H9 (cell line): ENCODE results near the gene QSOX2. TPM values are rescaled to one million over a fixed set of nuclear protein-coding genes. Genes with fewer than 3 reads are reported as not detected.

Experiments used
- DNase-seq: peaks from one replicate; pipeline ENCODE4 v3.0.0-alpha.2; 2017
- H2AFZ ChIP-seq: one replicate; pipeline ENCODE4 v1.6.1; 2013; ENCODE audit warnings: mild to moderate bottlenecking, low read length, control low read depth, moderate library complexity
- H2AK5ac ChIP-seq: 2 replicates; pipeline ENCODE4 v1.6.1; 2013; ENCODE audit warnings: low read length, control low read depth, mixed read lengths; ENCODE audit not compliant: insufficient read length
- H2BK120ac ChIP-seq: one replicate; pipeline ENCODE4 v1.6.1; 2013; ENCODE audit warnings: low read depth, mild to moderate bottlenecking, low read length, control low read depth, inconsistent platforms; ENCODE audit not compliant: poor library complexity, severe bottlenecking
- H2BK12ac ChIP-seq: 2 replicates; pipeline ENCODE4 v1.6.1; 2013; ENCODE audit warnings: low read length, control low read depth, mixed read lengths, low read depth; ENCODE audit not compliant: insufficient read length
- H2BK15ac ChIP-seq: 2 replicates; pipeline ENCODE4 v1.6.1; 2013; ENCODE audit warnings: low read depth, low read length, control low read depth
- H2BK20ac ChIP-seq: one replicate; pipeline ENCODE4 v1.6.1; 2013; ENCODE audit warnings: low read depth, mild to moderate bottlenecking, low read length, control low read depth, inconsistent platforms; ENCODE audit not compliant: poor library complexity, severe bottlenecking
- H2BK5ac ChIP-seq: 2 replicates; pipeline ENCODE4 v1.6.1; 2013; ENCODE audit warnings: low read length, control low read depth, mixed read lengths; ENCODE audit not compliant: insufficient read length
- H3K14ac ChIP-seq: 2 replicates; pipeline ENCODE4 v1.6.1; 2013; ENCODE audit warnings: low read length, control low read depth; ENCODE audit not compliant: insufficient read depth
- H3K18ac ChIP-seq: 2 replicates; pipeline ENCODE4 v1.6.1; 2013; ENCODE audit warnings: low read depth, mild to moderate bottlenecking, mixed read lengths, low read length, control low read depth; ENCODE audit not compliant: insufficient read length
- H3K23ac ChIP-seq: 2 replicates; pipeline ENCODE4 v1.6.1; 2013; ENCODE audit warnings: low read length, control low read depth, mixed read lengths, low read depth; ENCODE audit not compliant: insufficient read length
- H3K23me2 ChIP-seq: 2 replicates; pipeline ENCODE4 v1.6.1; 2013; ENCODE audit warnings: low read depth, mild to moderate bottlenecking, mixed read lengths, low read length, control low read depth; ENCODE audit not compliant: insufficient read length, poor library complexity, severe bottlenecking
- H3K27ac ChIP-seq: 2 replicates; pipeline ENCODE4 v1.5.1; 2013; ENCODE audit warnings: low read length, control low read depth, mixed read lengths, low read depth; ENCODE audit not compliant: insufficient read length
- H3K27me3 ChIP-seq: 2 replicates; pipeline ENCODE4 v1.6.1; 2013; ENCODE audit warnings: low read length, control low read depth, inconsistent platforms; ENCODE audit not compliant: insufficient read depth
- H3K4ac ChIP-seq: 2 replicates; pipeline ENCODE4 v1.6.1; 2013; ENCODE audit warnings: low read depth, mild to moderate bottlenecking, control low read depth, inconsistent platforms, low read length, moderate library complexity
- H3K4me1 ChIP-seq: 2 replicates; pipeline ENCODE4 v1.6.1; 2013; ENCODE audit warnings: low read length, control low read depth, inconsistent platforms; ENCODE audit not compliant: insufficient read depth
- H3K4me2 ChIP-seq: 2 replicates; pipeline ENCODE4 v1.6.1; 2013; ENCODE audit warnings: low read length, control low read depth, mixed read lengths; ENCODE audit not compliant: insufficient read length, insufficient read depth
- H3K56ac ChIP-seq: 2 replicates; pipeline ENCODE4 v1.6.1; 2013; ENCODE audit warnings: low read depth, mild to moderate bottlenecking, mixed read lengths, low read length, control low read depth; ENCODE audit not compliant: insufficient read length
- H3K79me1 ChIP-seq: 2 replicates; pipeline ENCODE4 v1.6.1; 2013; ENCODE audit warnings: low read depth, mild to moderate bottlenecking, moderate library complexity, low read length, control low read depth, inconsistent platforms; ENCODE audit not compliant: insufficient read depth, poor library complexity, severe bottlenecking
- H3K79me2 ChIP-seq: 2 replicates; pipeline ENCODE4 v1.6.1; 2013; ENCODE audit warnings: low read length, control low read depth, inconsistent platforms; ENCODE audit not compliant: insufficient read depth
- H3K9ac ChIP-seq: 2 replicates; pipeline ENCODE4 v1.6.1; 2013; ENCODE audit warnings: low read length, control low read depth, mixed read lengths; ENCODE audit not compliant: insufficient read length; ENCODE audit errors: extremely low read depth
- H3K9me3 ChIP-seq: one replicate; pipeline ENCODE4 v1.6.1; 2013; ENCODE audit warnings: low read depth, low read length, inconsistent platforms; ENCODE audit not compliant: control insufficient read depth
- H3T11ph ChIP-seq: one replicate; pipeline ENCODE4 v1.6.1; 2013; ENCODE audit warnings: mild to moderate bottlenecking, low read length, control low read depth, inconsistent platforms
- H4K20me1 ChIP-seq: one replicate; pipeline ENCODE4 v1.6.1; 2013; ENCODE audit not compliant: control insufficient read depth, insufficient read length, insufficient read depth
- H4K5ac ChIP-seq: 2 replicates; pipeline ENCODE4 v1.6.1; 2013; ENCODE audit warnings: low read depth, mild to moderate bottlenecking, mixed read lengths, low read length, control low read depth; ENCODE audit not compliant: insufficient read length
- H4K8ac ChIP-seq: replicated peaks from 2 replicates; pipeline ENCODE4 v1.6.1; 2013; ENCODE audit warnings: low read length, control low read depth, mixed read lengths, low read depth; ENCODE audit not compliant: insufficient read length
- H4K91ac ChIP-seq: 2 replicates; pipeline ENCODE4 v1.6.1; 2013; ENCODE audit warnings: low read depth, mild to moderate bottlenecking, moderate library complexity, mixed read lengths, low read length, control low read depth; ENCODE audit not compliant: insufficient read length
- H3K27ac Mint-ChIP-seq, 3 experiments: 2 replicates in 2 of 3; 3 replicates in 1 of 3; pipeline ENCODE4 v1.8.0; 2020 to 2021; ENCODE audit warnings: mixed read lengths in 3 of 3, mild to moderate bottlenecking in 1 of 3, moderate library complexity in 1 of 3
- H3K27me3 Mint-ChIP-seq: 2 replicates; pipeline ENCODE4 v1.8.0; 2021; ENCODE audit warnings: low read depth, mild to moderate bottlenecking, moderate library complexity, mixed read lengths
- H3K36me3 Mint-ChIP-seq, 3 experiments: 2 replicates in 2 of 3; 3 replicates in 1 of 3; pipeline ENCODE4 v1.8.0; 2020 to 2021; ENCODE audit warnings: low read depth in 3 of 3, mixed read lengths in 3 of 3; ENCODE audit not compliant: insufficient read depth in 1 of 3
- H3K4me1 Mint-ChIP-seq, 2 experiments: 2 replicates each; pipeline ENCODE4 v1.8.0; 2020; ENCODE audit warnings: mixed read lengths in 2 of 2
- H3K4me3 Mint-ChIP-seq, 2 experiments: 2 replicates in 1 of 2; 3 replicates in 1 of 2; pipeline ENCODE4 v1.8.0; 2020 to 2021; ENCODE audit warnings: mild to moderate bottlenecking in 2 of 2, mixed read lengths in 2 of 2, moderate library complexity in 1 of 2
- H3K9me3 Mint-ChIP-seq, 2 experiments: 2 replicates in 1 of 2; 3 replicates in 1 of 2; pipeline ENCODE4 v1.8.0; 2020; ENCODE audit warnings: mild to moderate bottlenecking in 2 of 2, mixed read lengths in 2 of 2, moderate library complexity in 1 of 2
- CTCF ChIP-seq: fragments of 200-600 bp; sonication (generic); conservative IDR thresholded peaks from 3 replicates; pipeline ENCODE4 v1.8.0; 2021; ENCODE audit warnings: antibody characterized with exemption, mild to moderate bottlenecking
- WGBS: extraction: QIAGEN DNeasy Blood & Tissue Kit; methylation state at CpG from one replicate; pipeline ENCODE4 v1.1.7; 2013; ENCODE audit warnings: missing lambda C conversion rate, low lambda C conversion rate, mixed read lengths; ENCODE audit not compliant: insufficient read length; ENCODE audit errors: extremely low coverage; 5-methylcytosine and 5-hydroxymethylcytosine counted together
- total RNA-seq: library from RNA; stranded (reverse); gene quantifications from 2 replicates; pipeline ENCODE4 v1.2.1, GENCODE V29; 2021

Gene QSOX2
- total RNA-seq, 1 experiment from 2014 or later: 25.8 TPM

GRCh38 chr9:136290508-136291000, 44.9 kb upstream of the QSOX2 start:
- Mint-ChIP-seq H3K9me3 (no peaks in the 10 kb centered on the region), H3K36me3 (no peaks in the 10 kb centered on the region), H3K27me3 (peaks cover 6% of the 10 kb centered on the region), H3K4me3 (no peak overlapping the region), H3K27ac (no peak overlapping the region), H3K4me1 (no peaks in the 10 kb centered on the region)
- H3K4me1 ChIP-seq: no peaks in the 10 kb centered on the region
- no peak overlapping the region for H3K23ac ChIP-seq
- H3K4ac ChIP-seq: no peak overlapping the region
- H2BK120ac ChIP-seq: no peak overlapping the region
- no peak overlapping the region for H2BK12ac ChIP-seq
- no peaks in the 10 kb centered on the region for H3K79me1 ChIP-seq
- no peak overlapping the region for H3K9ac ChIP-seq
- H3K18ac ChIP-seq: no peak overlapping the region
- H3K27me3 ChIP-seq: no peaks in the 10 kb centered on the region
- H3K14ac ChIP-seq: no peak overlapping the region; the same call in 1 of the 2 replicates
- H3T11ph ChIP-seq: no peak overlapping the region
- H4K20me1 ChIP-seq: no peaks in the 10 kb centered on the region
- no peak overlapping the region for H4K8ac ChIP-seq
- no peak overlapping the region for H4K5ac ChIP-seq
- no peak overlapping the region for H2AFZ ChIP-seq
- no peak for DNase-seq
- WGBS: no CpG with 5 or more reads among the region's 31 CpGs
- H3K27ac ChIP-seq: no peak overlapping the region
- no peak overlapping the region for H3K56ac ChIP-seq
- no peak overlapping the region for H3K4me2 ChIP-seq
- TF ChIP-seq CTCF: no peak
- no peak overlapping the region for H2AK5ac ChIP-seq
- no peak overlapping the region for H4K91ac ChIP-seq
- peaks cover 12% of the 10 kb centered on the region for H3K9me3 ChIP-seq
- H3K23me2 ChIP-seq: no peaks in the 10 kb centered on the region
- H3K79me2 ChIP-seq: no peaks in the 10 kb centered on the region
- no peak overlapping the region for H2BK20ac ChIP-seq
- H2BK15ac ChIP-seq: no peak overlapping the region
- H2BK5ac ChIP-seq: no peak overlapping the region
